GM21737 (cell line): ENCODE results near the gene UNKL.
"Not testable (repeated sequence)": the region's sequence is repeated elsewhere in the genome, so short reads cannot be mapped to it uniquely, and the experiment has no call there.

Source experiments
- ATAC-seq: cut with Tn5 transposase; IDR thresholded peaks from one replicate; pipeline ENCODE4 v1.9.1; 2021; ENCODE audit warnings: mild to moderate bottlenecking, moderate library complexity; ENCODE audit not compliant: unreplicated experiment

The UNKL gene

GRCh38 chr16:1446296-1447080 lies 32.0 kb upstream of the UNKL start:
- ATAC-seq, result no peak

DNA sequence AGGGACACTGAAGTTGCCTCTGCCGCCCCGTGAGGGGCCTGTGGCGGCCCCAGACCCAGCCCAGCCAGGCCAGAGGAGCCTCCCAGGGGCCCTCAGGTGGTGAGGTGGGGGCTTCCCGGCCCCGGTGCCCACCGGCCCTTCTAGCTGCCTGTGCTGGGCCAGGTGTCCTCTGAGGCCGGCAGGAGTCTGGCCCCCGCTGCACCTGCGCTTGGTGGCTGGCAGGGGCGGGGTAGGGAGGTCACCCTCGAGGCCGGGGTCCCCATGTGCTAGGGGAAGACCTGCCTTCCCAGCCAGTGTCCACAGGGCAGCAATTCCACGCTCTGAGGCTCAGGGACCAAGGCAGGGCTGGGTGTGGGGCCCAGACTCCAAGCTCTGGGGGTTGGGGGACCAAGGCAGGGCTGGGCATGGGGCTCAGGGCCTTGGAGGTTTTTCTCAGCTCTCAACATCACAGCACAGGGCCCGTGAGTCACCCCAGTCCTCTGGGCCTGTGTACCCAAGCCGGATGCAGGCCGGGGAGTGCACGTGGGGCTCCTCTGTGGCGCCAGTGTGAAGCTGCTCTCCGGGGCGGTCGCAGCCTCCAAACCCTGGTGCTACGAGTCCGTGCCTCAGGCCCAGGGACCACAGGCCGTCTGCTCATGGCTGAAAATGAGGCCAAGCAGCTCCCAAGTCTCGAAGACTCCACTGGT lies 31.2 kb upstream of the UNKL start:
- ATAC-seq, result no peak

- ATAC-seq, result no peak
These were observed 30.4 kb upstream of the UNKL start for GRCh38 chr16:1444730-1445517.

GRCh38 chr16:1443980-1444729 lies 29.7 kb upstream of the UNKL start, which contains the start of gene CCDC154:
TSS of gene CCDC154 (minus strand) at chr16:1444556. CDS start at chr16:1444322, 234 bp downstream.
- no peak for ATAC-seq

GRCh38 chr16:1443403-1443973 lies 29.0 kb upstream of the UNKL start:
- ATAC-seq, result no peak

DNA sequence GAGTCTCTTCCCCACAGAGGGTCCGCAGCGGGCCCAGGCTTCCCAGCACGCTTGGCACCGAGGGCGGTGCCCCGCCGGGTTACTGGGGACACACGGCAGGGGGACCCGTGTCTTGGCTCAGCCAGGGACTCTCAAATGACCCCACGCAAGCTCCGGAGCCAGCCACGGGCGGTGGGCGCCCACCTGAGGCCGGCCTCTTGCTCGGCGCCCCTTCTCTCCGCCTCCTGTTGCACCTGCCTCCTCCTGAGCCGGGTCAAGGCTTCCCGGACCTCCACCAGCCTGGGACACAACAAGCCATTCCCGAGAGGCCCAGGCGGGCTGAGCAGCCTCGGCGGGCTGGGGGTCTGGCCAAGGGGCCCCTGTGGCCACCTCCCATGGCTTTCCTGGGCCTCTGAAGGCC lies 28.2 kb upstream of the UNKL start:
- ATAC-seq, result no peak

DNA sequence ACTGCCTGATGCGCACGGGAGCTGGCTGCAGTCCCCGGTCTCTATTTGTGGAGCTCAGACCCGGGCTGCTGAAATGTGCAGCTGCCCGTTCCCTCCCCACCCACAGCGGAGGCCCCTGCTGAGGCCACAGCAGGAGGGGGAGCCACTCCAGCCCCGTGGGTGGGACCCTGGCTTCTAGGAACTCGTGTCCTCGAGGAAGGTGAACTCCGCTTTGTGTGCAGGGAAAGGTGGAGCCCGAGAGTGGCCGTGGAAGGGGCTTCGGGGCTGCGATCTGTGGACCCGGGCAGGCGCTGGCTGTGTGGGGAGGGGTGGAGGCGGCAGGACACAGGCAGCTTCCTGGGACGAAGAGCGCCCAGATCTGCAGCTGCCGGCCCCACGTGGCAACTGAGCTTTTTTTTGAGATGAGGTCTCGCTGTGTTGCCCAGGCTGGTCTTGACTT lies 26.9 kb upstream of the UNKL start:
- ATAC-seq, result no peak

- not testable (repeated sequence) for ATAC-seq
These were observed 25.2 kb upstream of the UNKL start for GRCh38 chr16:1439699-1440074.

DNA sequence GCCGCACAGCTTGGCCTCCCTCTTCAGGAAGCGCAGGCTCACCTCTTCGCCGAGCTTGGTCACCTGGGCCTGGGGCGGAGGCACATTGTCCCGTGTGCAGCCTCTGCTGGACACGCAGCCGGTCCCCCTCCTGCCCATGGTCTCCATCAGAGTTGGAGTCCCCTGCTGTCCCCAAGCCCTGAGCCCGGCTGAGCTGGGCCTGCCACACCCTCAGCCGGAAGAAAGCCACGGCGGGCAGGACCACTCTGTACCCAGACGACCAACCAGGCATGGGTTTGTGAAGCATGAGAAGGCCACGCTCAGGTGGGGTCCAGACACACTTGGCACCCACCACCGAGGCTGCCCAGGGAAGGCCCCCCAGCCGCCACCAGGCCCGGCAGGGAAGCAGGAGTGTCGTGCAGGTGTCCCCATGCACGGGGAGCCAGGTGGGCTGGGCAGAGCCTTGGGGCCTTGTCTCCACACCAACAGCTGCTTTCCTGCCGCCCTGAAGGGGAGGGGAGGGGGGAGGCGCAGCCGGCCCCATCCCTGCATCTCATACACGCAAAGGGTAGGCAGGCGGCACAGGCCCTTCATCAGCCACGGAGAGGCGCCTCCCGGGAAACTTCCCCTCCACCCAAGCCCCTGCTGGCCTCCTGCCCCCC lies 24.7 kb upstream of the UNKL start:
- ATAC-seq, result no peak

DNA sequence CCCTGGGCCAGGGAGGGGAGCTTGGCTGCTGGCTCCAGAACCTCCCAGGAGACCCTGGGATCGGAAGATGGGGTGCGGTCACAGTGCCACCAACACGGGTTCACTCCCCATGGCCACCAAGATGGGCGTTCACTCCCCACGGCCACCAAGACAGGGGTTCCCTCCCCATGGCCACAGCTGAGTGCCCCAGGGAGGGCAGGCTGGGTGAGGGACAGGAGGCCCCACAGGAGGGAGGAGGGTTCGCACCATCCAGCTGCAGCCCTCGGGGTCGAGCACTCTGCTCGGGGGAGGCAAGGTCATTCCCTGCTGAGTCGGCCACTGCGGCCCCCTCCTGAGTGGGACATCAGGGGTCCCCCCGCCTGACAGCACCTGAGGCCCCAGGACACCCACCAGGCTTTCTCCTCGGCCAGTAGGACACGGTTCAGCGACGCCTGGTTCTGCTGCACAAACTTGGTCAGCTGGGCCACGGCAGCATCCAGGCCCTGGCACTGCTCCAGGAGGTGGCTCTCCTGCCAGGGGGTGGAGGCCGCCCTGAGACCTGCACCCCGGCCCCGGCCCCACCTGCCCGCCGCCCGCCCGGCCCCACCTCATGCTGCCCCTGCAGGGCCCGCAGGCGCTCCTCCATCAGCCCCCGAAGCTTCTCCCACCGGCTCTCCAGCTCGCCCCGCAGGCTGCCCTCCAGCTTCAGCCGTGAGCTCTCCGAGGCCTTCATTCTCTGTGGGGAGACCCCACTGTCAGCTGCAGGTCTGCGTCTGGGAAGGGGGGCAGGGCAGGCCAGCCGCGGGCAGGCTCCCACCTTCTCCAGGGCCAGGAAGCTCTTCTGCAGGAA lies 23.9 kb upstream of the UNKL start:
- ATAC-seq, result no peak

DNA sequence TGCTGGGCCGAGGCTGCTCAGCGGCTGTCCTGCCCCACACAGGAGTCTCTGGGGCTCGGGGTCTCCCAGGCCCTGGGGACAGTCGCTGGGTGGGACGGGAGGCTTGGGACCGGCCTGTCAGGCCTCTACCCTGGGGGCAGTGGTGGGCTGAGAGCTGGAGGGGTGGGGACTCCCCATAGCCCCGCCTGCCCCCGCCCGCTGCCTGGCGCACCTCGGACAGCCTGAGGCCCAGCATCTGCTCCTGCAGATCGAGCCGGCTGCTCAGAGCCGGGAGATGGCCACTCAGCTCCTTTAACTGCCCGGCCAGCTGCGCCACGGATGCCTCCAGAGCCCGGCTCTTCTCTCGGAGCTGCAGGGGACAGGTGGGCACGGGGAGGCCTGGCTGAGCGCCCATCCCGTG lies 23.1 kb upstream of the UNKL start:
- no peak for ATAC-seq

DNA sequence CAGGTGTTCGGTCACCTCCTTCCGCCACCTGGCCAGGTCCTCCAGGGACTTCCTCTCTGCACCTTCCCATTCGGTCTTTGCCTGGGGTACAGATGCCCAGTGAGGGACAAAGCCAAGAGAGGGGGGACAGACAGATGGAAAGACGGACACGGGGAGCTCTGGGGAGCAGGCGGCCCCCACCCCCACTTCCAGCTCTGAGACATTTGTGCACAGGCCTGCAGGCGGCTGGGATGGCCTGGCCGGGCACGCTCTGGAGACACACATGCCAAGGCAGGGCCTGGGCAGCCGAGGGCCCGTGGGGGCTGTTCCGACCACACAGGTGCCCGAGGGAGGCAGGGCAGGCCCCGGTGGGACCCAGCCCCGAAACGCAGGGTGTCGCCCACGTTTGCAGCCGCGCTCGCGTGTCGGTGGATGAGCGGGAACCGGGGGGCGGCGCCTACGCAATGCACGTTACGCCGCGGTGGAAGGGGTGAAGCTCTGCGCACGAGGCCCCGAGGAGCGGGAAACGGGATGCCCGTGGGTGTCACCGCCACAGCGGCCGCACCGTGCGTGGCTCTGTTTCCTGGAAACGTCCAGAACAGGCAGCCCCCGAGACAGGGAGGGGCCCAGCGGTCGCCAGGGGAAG lies 22.3 kb upstream of the UNKL start:
- ATAC-seq, result no peak

GRCh38 chr16:1435921-1436697 lies 21.6 kb upstream of the UNKL start:
- no peak for ATAC-seq

DNA sequence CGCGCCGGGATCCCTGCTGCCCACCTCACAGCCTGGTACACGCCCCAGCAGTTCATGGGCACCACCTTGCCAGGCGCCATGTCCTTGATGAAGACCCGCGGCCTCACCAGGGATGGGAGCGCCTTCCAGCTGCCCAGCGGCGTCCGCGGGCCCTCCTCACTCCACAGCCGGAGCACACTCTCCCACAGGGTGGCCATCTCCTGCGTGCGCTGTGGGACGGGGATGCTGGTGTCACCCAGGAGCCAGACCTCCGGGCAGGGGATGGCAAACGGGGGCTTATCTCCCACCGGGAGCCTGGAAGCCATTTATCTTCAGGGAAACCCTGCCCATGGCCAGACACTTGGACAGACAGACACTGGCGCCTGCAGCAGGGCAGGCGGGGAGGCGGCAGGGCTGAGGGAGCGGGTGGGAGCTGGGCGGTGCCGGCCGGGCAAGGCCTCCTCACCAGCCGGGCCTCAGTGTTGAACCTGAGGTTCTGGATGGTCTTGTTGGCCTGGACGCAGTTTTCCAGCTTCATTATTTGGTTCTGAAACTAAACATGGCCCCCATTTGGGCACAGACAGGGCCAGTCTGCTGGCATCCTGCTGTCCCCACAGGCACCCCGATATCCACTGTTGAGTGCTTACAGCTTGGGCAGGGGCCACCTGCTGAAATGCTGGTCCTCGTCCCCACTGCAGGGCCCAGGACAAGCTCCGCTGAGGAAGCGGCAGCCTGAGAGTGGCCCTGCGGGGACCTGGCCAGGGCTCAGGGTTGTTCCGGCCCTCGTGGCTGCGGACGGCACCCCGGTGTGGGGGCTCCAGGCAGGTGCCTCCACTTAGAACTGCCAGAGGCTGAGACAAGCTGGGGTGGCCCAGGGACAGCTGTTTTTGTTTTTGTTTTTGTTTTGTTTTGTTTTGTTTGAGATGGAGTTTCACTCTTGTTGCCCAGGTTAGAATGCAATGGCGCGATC lies 20.4 kb upstream of the UNKL start:
- no peak for ATAC-seq

GRCh38 chr16:1433756-1434155 lies 19.3 kb upstream of the UNKL start:
- no peak for ATAC-seq

DNA sequence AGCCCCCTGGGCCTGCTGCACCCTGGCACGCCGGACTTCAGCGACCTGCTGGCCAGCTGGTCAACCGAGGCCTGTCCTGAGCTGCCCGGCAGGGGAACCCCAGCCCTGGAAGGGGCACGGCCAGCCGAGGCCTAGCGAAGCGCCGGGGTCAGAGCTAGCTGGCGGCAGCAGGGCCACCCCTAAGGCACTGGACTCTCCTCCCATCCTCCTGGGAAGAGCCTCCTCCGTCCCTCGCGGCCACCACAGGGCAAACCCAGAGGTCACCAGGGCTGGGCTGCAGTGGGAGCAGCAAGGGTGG lies 18.7 kb upstream of the UNKL start:
- ATAC-seq, result no peak
